GM23338 (cell line): Measurements from ENCODE around the gene DNAH10. TPM values are rescaled to one million over a fixed set of nuclear protein-coding genes. Genes with fewer than 3 reads are reported as not detected.

ENCODE experiments used
- ATAC-seq: fragments of 200-7000 bp; cut with Tn5 transposase; 3 replicates; pipeline ENCODE4 v1.9.1; 2020
- DNase-seq: peaks from one replicate; pipeline ENCODE4 v3.0.0-alpha.2; 2015; ENCODE audit warnings: low spot score
- H2AFZ ChIP-seq: fragments of 200-600 bp; sonication (generic); 2 replicates; pipeline ENCODE4 v1.8.0; 2016; ENCODE audit warnings: antibody characterized with exemption, mild to moderate bottlenecking, moderate library complexity
- H3F3A ChIP-seq: fragments of 200-600 bp; sonication (generic); replicated peaks from 2 replicates; pipeline ENCODE4 v1.8.0; 2017; ENCODE audit warnings: antibody characterized with exemption, mixed run types, low read depth
- H3K27ac ChIP-seq: fragments of 200-600 bp; sonication (generic); 2 replicates; pipeline ENCODE4 v1.6.1; 2016; ENCODE audit warnings: low read depth
- H3K27me3 ChIP-seq: fragments of 200-600 bp; sonication (generic); 2 replicates; pipeline ENCODE4 v1.8.0; 2016; ENCODE audit warnings: mild to moderate bottlenecking, mixed run types, moderate library complexity; ENCODE audit not compliant: insufficient read depth
- H3K36me3 ChIP-seq: fragments of 200-600 bp; sonication (generic); 2 replicates; pipeline ENCODE4 v1.8.0; 2016; ENCODE audit warnings: mild to moderate bottlenecking; ENCODE audit not compliant: insufficient read depth
- H3K4me1 ChIP-seq: fragments of 200-600 bp; sonication (generic); 2 replicates; pipeline ENCODE4 v1.8.0; 2016; ENCODE audit warnings: mild to moderate bottlenecking, moderate library complexity; ENCODE audit not compliant: insufficient read depth
- H3K4me2 ChIP-seq: fragments of 200-600 bp; sonication (generic); 2 replicates; pipeline ENCODE4 v1.7.1; 2017; ENCODE audit warnings: mixed run types
- H3K4me3 ChIP-seq: fragments of 200-600 bp; sonication (generic); 2 replicates; pipeline ENCODE4 v1.6.1; 2016; ENCODE audit warnings: mixed run types
- H3K79me2 ChIP-seq: fragments of 200-600 bp; sonication (generic); replicated peaks from 2 replicates; pipeline ENCODE4 v1.8.0; 2017; ENCODE audit warnings: mild to moderate bottlenecking; ENCODE audit not compliant: insufficient read depth
- H3K9me2 ChIP-seq: fragments of 200-600 bp; sonication (generic); 2 replicates; pipeline ENCODE4 v1.8.0; 2017; ENCODE audit not compliant: insufficient read depth
- H4K20me1 ChIP-seq: fragments of 200-600 bp; sonication (generic); replicated peaks from 2 replicates; pipeline ENCODE4 v1.8.0; 2017; ENCODE audit warnings: mild to moderate bottlenecking; ENCODE audit not compliant: insufficient read depth
- H3K27ac Mint-ChIP-seq: 2 replicates; pipeline ENCODE4 v1.8.0; 2020; ENCODE audit warnings: inconsistent platforms, mild to moderate bottlenecking, moderate library complexity, mixed read lengths
- H3K27me3 Mint-ChIP-seq: 3 replicates; pipeline ENCODE4 v1.8.0; 2022; ENCODE audit warnings: low read depth, mild to moderate bottlenecking, moderate library complexity, mixed read lengths, inconsistent platforms; ENCODE audit not compliant: insufficient read depth, poor library complexity
- H3K36me3 Mint-ChIP-seq: 3 replicates; pipeline ENCODE4 v1.8.0; 2021; ENCODE audit warnings: low read depth, mild to moderate bottlenecking, inconsistent platforms, moderate library complexity, mixed read lengths
- H3K4me1 Mint-ChIP-seq: 3 replicates; pipeline ENCODE4 v1.8.0; 2020; ENCODE audit warnings: mild to moderate bottlenecking, inconsistent platforms, mixed read lengths
- H3K4me3 Mint-ChIP-seq: 3 replicates; pipeline ENCODE4 v1.8.0; 2021; ENCODE audit warnings: moderate library complexity, mild to moderate bottlenecking, inconsistent platforms, mixed read lengths
- H3K9me3 Mint-ChIP-seq: 3 replicates; pipeline ENCODE4 v1.8.0; 2020; ENCODE audit warnings: moderate library complexity, mild to moderate bottlenecking, inconsistent platforms, mixed read lengths
- CREB1 ChIP-seq: fragments of 250-450 bp; sonication (Bioruptor Pico); IDR thresholded peaks from 2 replicates; pipeline ENCODE4 v1.5.0; 2020; ENCODE audit warnings: low read depth, mild to moderate bottlenecking, moderate library complexity
- EZH2 ChIP-seq: fragments of 200-600 bp; sonication (generic); IDR thresholded peaks from one replicate; pipeline ENCODE4 v1.8.0; 2017; ENCODE audit warnings: antibody characterized with exemption, mild to moderate bottlenecking, low read depth; ENCODE audit not compliant: unreplicated experiment
- EZH2phosphoT487 ChIP-seq: fragments of 200-600 bp; sonication (generic); IDR thresholded peaks from one replicate; pipeline ENCODE4 v1.8.1; 2018; ENCODE audit warnings: antibody characterized with exemption; ENCODE audit not compliant: unreplicated experiment
- JUNB ChIP-seq: IDR thresholded peaks from one replicate; pipeline ENCODE4 v1.6.1; 2016; ENCODE audit warnings: antibody characterized with exemption; ENCODE audit not compliant: unreplicated experiment
- NANOG ChIP-seq: IDR thresholded peaks from 2 replicates; pipeline ENCODE4 v1.6.1; 2016; ENCODE audit warnings: antibody characterized with exemption, borderline replicate concordance
- POLR2AphosphoS5 ChIP-seq: IDR thresholded peaks from 2 replicates; pipeline ENCODE4 v1.6.1; 2016; ENCODE audit warnings: antibody characterized with exemption, low read depth
- STAT1 ChIP-seq: IDR thresholded peaks from one replicate; pipeline ENCODE4 v1.6.1; 2016; ENCODE audit warnings: antibody characterized with exemption; ENCODE audit not compliant: unreplicated experiment
- ZNF114 ChIP-seq: fragments of 250-450 bp; sonication (Bioruptor Pico); IDR thresholded peaks from 2 replicates; pipeline ENCODE4 v1.5.0; 2020; ENCODE audit warnings: mild to moderate bottlenecking, moderate library complexity
- ZNF331 ChIP-seq: fragments of 250-450 bp; sonication (Bioruptor Pico); IDR thresholded peaks from 2 replicates; pipeline ENCODE4 v1.5.0; 2020; ENCODE audit warnings: low read depth, mild to moderate bottlenecking, moderate library complexity
- polyA plus RNA-seq: library from polyadenylated mRNA; unstranded; fragments of >200 nt; fragmentation: Nextera tagmentation; extraction: Ambion mirVana; gene quantifications from 2 replicates; pipeline ENCODE4 v1.2.1, GENCODE V29; 2016
- total RNA-seq: library from RNA; depleted of rRNA; stranded (reverse); fragments of >200 nt; shearing (Covaris generic); gene quantifications from 2 replicates; pipeline ENCODE4 v1.2.3, GENCODE V29; 2014
- TF ChIP-seq, protein P1 (sequence below), 2 experiments: fragments of 200-600 bp in 1 of 2; sonication (generic) in 1 of 2; conservative IDR thresholded peaks; 2 replicates each; pipeline versions ENCODE4 v1.5.1 to v1.6.1; 2016 to 2017; ENCODE audit warnings: antibody characterized with exemption in 2 of 2, low read depth in 2 of 2, mild to moderate bottlenecking in 2 of 2, moderate library complexity in 1 of 2
- TF ChIP-seq, protein P2 (sequence below): IDR thresholded peaks from 2 replicates; pipeline ENCODE4 v1.6.1; 2016; ENCODE audit warnings: antibody characterized with exemption
- TF ChIP-seq, protein P3 (sequence below): fragments of 250-450 bp; sonication (Bioruptor Pico); IDR thresholded peaks from 2 replicates; pipeline ENCODE4 v1.5.0; 2020; ENCODE audit warnings: mild to moderate bottlenecking, moderate library complexity
- TF ChIP-seq, protein P4 (sequence below): IDR thresholded peaks from one replicate; pipeline ENCODE4 v1.6.1; 2018; ENCODE audit warnings: antibody characterized with exemption; ENCODE audit not compliant: unreplicated experiment

DNAH10 gene
- total and polyA plus RNA-seq, 2 experiments from 2014 or later: 0.03 TPM

DNA sequence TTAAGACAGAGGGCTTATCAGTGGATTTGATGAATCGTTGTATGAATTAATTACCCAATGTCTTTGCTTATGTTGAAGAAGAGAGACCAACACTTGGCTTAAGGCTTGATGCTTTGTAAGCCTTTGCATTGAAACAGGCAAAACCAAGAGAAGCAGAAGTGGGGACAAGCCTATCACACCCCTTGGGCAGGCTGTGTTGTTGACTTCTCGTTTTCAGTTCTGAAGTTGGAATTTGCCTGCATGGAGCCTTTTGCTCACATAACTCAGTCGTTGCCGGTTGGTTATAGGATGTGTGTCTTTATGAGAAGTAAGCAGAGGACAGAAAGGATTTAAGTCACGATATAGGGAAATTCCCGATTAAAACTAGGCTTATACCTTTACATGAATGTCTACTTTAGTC is 115.9 kb downstream of the DNAH10 start:
- H3K36me3 Mint-ChIP-seq: no peaks in the 10 kb centered on the region
- DNase-seq (no peak), ATAC-seq (no peak)
- Histone ChIP-seq H2AFZ (no peak overlapping the region), H3K27me3 (no peaks in the 10 kb centered on the region), H3K4me2 (no peak overlapping the region), H3K9me2 (no peaks in the 10 kb centered on the region), H3K27ac (no peak overlapping the region), H3K4me3 (no peak overlapping the region), H3K36me3 (no peaks in the 10 kb centered on the region), H3K4me1 (no peaks in the 10 kb centered on the region), H4K20me1 (no peaks in the 10 kb centered on the region), H3K79me2 (no peaks in the 10 kb centered on the region), H3F3A (no peaks in the 10 kb centered on the region)
- no peaks in the 10 kb centered on the region for H3K27me3 Mint-ChIP-seq
- H3K9me3 Mint-ChIP-seq: no peaks in the 10 kb centered on the region
- no peak overlapping the region for H3K27ac Mint-ChIP-seq
- TF ChIP-seq POLR2AphosphoS5 (no peak), NANOG (no peak), EZH2 (no peak), JUNB (no peak), EZH2phosphoT487 (no peak), STAT1 (no peak), ZNF114 (CRISPR knock-in tag) (no peak), ZNF331 (CRISPR knock-in tag) (no peak), CREB1 (CRISPR knock-in tag) (no peak)
- TF ChIP-seq, protein P1, sequence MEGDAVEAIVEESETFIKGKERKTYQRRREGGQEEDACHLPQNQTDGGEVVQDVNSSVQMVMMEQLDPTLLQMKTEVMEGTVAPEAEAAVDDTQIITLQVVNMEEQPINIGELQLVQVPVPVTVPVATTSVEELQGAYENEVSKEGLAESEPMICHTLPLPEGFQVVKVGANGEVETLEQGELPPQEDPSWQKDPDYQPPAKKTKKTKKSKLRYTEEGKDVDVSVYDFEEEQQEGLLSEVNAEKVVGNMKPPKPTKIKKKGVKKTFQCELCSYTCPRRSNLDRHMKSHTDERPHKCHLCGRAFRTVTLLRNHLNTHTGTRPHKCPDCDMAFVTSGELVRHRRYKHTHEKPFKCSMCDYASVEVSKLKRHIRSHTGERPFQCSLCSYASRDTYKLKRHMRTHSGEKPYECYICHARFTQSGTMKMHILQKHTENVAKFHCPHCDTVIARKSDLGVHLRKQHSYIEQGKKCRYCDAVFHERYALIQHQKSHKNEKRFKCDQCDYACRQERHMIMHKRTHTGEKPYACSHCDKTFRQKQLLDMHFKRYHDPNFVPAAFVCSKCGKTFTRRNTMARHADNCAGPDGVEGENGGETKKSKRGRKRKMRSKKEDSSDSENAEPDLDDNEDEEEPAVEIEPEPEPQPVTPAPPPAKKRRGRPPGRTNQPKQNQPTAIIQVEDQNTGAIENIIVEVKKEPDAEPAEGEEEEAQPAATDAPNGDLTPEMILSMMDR (conservative IDR thresholded peaks at IDR 0.05; ENCODE audit: low read depth in 2 of 2): no peak
- TF ChIP-seq, protein P2, sequence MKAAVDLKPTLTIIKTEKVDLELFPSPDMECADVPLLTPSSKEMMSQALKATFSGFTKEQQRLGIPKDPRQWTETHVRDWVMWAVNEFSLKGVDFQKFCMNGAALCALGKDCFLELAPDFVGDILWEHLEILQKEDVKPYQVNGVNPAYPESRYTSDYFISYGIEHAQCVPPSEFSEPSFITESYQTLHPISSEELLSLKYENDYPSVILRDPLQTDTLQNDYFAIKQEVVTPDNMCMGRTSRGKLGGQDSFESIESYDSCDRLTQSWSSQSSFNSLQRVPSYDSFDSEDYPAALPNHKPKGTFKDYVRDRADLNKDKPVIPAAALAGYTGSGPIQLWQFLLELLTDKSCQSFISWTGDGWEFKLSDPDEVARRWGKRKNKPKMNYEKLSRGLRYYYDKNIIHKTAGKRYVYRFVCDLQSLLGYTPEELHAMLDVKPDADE: no peak
- TF ChIP-seq, protein P3, sequence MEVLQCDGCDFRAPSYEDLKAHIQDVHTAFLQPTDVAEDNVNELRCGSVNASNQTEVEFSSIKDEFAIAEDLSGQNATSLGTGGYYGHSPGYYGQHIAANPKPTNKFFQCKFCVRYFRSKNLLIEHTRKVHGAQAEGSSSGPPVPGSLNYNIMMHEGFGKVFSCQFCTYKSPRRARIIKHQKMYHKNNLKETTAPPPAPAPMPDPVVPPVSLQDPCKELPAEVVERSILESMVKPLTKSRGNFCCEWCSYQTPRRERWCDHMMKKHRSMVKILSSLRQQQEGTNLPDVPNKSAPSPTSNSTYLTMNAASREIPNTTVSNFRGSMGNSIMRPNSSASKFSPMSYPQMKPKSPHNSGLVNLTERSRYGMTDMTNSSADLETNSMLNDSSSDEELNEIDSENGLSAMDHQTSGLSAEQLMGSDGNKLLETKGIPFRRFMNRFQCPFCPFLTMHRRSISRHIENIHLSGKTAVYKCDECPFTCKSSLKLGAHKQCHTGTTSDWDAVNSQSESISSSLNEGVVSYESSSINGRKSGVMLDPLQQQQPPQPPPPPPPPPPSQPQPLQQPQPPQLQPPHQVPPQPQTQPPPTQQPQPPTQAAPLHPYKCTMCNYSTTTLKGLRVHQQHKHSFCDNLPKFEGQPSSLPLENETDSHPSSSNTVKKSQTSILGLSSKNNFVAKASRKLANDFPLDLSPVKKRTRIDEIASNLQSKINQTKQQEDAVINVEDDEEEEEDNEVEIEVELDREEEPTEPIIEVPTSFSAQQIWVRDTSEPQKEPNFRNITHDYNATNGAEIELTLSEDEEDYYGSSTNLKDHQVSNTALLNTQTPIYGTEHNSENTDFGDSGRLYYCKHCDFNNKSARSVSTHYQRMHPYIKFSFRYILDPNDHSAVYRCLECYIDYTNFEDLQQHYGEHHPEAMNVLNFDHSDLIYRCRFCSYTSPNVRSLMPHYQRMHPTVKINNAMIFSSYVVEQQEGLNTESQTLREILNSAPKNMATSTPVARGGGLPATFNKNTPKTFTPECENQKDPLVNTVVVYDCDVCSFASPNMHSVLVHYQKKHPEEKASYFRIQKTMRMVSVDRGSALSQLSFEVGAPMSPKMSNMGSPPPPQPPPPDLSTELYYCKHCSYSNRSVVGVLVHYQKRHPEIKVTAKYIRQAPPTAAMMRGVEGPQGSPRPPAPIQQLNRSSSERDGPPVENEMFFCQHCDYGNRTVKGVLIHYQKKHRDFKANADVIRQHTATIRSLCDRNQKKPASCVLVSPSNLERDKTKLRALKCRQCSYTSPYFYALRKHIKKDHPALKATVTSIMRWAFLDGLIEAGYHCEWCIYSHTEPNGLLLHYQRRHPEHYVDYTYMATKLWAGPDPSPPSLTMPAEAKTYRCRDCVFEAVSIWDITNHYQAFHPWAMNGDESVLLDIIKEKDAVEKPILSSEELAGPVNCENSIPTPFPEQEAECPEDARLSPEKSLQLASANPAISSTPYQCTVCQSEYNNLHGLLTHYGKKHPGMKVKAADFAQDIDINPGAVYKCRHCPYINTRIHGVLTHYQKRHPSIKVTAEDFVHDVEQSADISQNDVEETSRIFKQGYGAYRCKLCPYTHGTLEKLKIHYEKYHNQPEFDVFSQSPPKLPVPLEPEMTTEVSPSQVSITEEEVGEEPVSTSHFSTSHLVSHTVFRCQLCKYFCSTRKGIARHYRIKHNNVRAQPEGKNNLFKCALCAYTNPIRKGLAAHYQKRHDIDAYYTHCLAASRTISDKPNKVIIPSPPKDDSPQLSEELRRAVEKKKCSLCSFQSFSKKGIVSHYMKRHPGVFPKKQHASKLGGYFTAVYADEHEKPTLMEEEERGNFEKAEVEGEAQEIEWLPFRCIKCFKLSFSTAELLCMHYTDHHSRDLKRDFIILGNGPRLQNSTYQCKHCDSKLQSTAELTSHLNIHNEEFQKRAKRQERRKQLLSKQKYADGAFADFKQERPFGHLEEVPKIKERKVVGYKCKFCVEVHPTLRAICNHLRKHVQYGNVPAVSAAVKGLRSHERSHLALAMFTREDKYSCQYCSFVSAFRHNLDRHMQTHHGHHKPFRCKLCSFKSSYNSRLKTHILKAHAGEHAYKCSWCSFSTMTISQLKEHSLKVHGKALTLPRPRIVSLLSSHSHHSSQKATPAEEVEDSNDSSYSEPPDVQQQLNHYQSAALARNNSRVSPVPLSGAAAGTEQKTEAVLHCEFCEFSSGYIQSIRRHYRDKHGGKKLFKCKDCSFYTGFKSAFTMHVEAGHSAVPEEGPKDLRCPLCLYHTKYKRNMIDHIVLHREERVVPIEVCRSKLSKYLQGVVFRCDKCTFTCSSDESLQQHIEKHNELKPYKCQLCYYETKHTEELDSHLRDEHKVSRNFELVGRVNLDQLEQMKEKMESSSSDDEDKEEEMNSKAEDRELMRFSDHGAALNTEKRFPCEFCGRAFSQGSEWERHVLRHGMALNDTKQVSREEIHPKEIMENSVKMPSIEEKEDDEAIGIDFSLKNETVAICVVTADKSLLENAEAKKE: no peak
- TF ChIP-seq, protein P4, sequence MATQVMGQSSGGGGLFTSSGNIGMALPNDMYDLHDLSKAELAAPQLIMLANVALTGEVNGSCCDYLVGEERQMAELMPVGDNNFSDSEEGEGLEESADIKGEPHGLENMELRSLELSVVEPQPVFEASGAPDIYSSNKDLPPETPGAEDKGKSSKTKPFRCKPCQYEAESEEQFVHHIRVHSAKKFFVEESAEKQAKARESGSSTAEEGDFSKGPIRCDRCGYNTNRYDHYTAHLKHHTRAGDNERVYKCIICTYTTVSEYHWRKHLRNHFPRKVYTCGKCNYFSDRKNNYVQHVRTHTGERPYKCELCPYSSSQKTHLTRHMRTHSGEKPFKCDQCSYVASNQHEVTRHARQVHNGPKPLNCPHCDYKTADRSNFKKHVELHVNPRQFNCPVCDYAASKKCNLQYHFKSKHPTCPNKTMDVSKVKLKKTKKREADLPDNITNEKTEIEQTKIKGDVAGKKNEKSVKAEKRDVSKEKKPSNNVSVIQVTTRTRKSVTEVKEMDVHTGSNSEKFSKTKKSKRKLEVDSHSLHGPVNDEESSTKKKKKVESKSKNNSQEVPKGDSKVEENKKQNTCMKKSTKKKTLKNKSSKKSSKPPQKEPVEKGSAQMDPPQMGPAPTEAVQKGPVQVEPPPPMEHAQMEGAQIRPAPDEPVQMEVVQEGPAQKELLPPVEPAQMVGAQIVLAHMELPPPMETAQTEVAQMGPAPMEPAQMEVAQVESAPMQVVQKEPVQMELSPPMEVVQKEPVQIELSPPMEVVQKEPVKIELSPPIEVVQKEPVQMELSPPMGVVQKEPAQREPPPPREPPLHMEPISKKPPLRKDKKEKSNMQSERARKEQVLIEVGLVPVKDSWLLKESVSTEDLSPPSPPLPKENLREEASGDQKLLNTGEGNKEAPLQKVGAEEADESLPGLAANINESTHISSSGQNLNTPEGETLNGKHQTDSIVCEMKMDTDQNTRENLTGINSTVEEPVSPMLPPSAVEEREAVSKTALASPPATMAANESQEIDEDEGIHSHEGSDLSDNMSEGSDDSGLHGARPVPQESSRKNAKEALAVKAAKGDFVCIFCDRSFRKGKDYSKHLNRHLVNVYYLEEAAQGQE: no peak
- H3K4me3 Mint-ChIP-seq: no peak overlapping the region
- H3K4me1 Mint-ChIP-seq: no peaks in the 10 kb centered on the region
